NCI-H69 (cell line): Measurements from ENCODE around the gene OBSCN.

Experiments used
- DNase-seq: peaks from one replicate; lab custom pipeline; 2025; lab: John Stamatoyannopoulos, UW

The OBSCN gene

GRCh38 chr1:228291906-228292608, 84.2 kb downstream of the OBSCN start:
- DNase-seq = peak; percentile 7

GRCh38 chr1:228292609-228292911, 84.7 kb downstream of the OBSCN start:
- DNase-seq = no peak

GRCh38 chr1:228293393-228293792, 85.5 kb downstream of the OBSCN start:
- DNase-seq = no peak

GRCh38 chr1:228293816-228294500, 86.1 kb downstream of the OBSCN start:
- DNase-seq = no peak

GRCh38 chr1:228294717-228295116, 86.9 kb downstream of the OBSCN start:
- no peak for DNase-seq

GRCh38 chr1:228295201-228295600, 87.4 kb downstream of the OBSCN start:
- no peak for DNase-seq

GRCh38 chr1:228295981-228296380, 88.1 kb downstream of the OBSCN start:
- no peak for DNase-seq

GRCh38 chr1:228297242-228297641, 89.4 kb downstream of the OBSCN start:
- no peak for DNase-seq

- no peak for DNase-seq
Observed at GRCh38 chr1:228297822-228298221, 90.0 kb downstream of the OBSCN start.

- DNase-seq = no peak
Observed at GRCh38 chr1:228298471-228298870, 90.6 kb downstream of the OBSCN start.

GRCh38 chr1:228299211-228299610, 91.4 kb downstream of the OBSCN start:
- no peak for DNase-seq

GRCh38 chr1:228299901-228300300, 92.1 kb downstream of the OBSCN start:
- DNase-seq = no peak

GRCh38 chr1:228302086-228302485, 94.2 kb downstream of the OBSCN start:
- DNase-seq = no peak

GRCh38 chr1:228303596-228303995, 95.8 kb downstream of the OBSCN start:
- DNase-seq = no peak

GRCh38 chr1:228304225-228304624, 96.4 kb downstream of the OBSCN start:
- DNase-seq = no peak

- no peak for DNase-seq
Observed at GRCh38 chr1:228304766-228305395, 97.0 kb downstream of the OBSCN start.

GRCh38 chr1:228305721-228306152, 97.9 kb downstream of the OBSCN start:
- no peak for DNase-seq

- DNase-seq = peak; percentile 34
Observed at GRCh38 chr1:228306275-228307217, 98.7 kb downstream of the OBSCN start.

GRCh38 chr1:228307218-228308023, 99.6 kb downstream of the OBSCN start:
- no peak for DNase-seq

GRCh38 chr1:228308085-228308601, 100.3 kb downstream of the OBSCN start:
- DNase-seq = no peak
